Measurements from ENCODE around the gene FANCM. TPM values are rescaled to one million over a fixed set of nuclear protein-coding genes. Genes with fewer than 3 reads are reported as not detected.

The FANCM gene
- total and polyA plus RNA-seq, 2 donors (not counting 3 experiments of a cell fraction or from before 2014, with no cell fraction given), result 2.2 to 13.7 TPM

DNA sequence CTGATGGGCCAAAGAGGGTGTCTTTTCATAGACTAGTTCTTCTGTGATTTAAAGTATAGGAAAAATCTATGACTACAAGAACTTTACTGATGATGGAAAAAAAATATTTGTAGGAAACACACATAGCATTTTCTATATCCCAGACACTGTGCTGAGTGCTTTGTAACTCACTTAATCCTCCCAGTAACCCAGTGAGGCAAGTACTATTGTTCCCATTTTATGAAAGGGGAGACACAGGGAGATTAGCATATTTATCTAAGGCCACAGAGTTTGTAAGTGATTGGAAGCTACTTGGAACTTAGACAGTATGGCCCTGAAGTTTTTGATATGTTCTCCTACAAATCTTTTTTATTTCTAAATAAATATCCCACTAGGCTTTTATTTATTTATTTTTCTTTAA lies 31.9 kb upstream of the FANCM start:
- peaks cover 8 to 20% of the 10 kb centered on the region in 2 experiments for H3K36me3 ChIP-seq (ENCODE audit: control insufficient read depth in 2 of 2, extremely low read depth in 1 of 2, insufficient read depth in 2 of 2, low read length in 2 of 2)
- no peaks in the 10 kb centered on the region for H4K20me1 ChIP-seq (replicated peaks; ENCODE audit: control insufficient read depth, extremely low read depth, insufficient read depth, low read length)
- CTCF ChIA-PET, result no interaction called here
- H3K4me1 ChIP-seq (ENCODE audit: control insufficient read depth, extremely low read depth, insufficient read depth, low read length), result no peaks in the 10 kb centered on the region
- H3K79me2 ChIP-seq (ENCODE audit: control insufficient read depth, insufficient read depth, low read length), result peaks cover 14% of the 10 kb centered on the region
- intact Hi-C loops (cut with micrococcal nuclease), result no loop called here
- H3K4me3 ChIP-seq (replicated peaks in 1 of 3; ENCODE audit: insufficient read depth in 1 of 3, low read depth in 1 of 3, low read length in 3 of 3), result no peak overlapping the region
- DNase-seq (ENCODE audit: low read depth, low spot score) (no peak), FAIRE-seq (no peak)
- no peak for TF ChIP-seq FOS (IDR thresholded peaks at IDR 0.05; ENCODE audit: borderline replicate concordance, insufficient read depth, low read length)
- TF ChIP-seq, protein P1, sequence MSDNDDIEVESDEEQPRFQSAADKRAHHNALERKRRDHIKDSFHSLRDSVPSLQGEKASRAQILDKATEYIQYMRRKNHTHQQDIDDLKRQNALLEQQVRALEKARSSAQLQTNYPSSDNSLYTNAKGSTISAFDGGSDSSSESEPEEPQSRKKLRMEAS (IDR thresholded peaks at IDR 0.05; ENCODE audit: insufficient read depth, insufficient read length), result no peak
- H3K9ac ChIP-seq (replicated peaks; ENCODE audit: extremely low read depth, insufficient read depth, low read length), result no peak overlapping the region
- no peak overlapping the region for H3K27ac ChIP-seq (ENCODE audit: insufficient read depth, low read depth, low read length)
- no peaks in the 10 kb centered on the region for H3K9me1 ChIP-seq (replicated peaks; ENCODE audit: control insufficient read depth, extremely low read depth, insufficient read depth, low read length)
- H3K27me3 ChIP-seq (ENCODE audit: control insufficient read depth in 2 of 2, insufficient read depth in 2 of 2, low read length in 2 of 2), result no peaks in the 10 kb centered on the region
- H2AFZ ChIP-seq (ENCODE audit: low read depth, low read length), result no peak overlapping the region
- dilution Hi-C loops (cut with MboI; ENCODE audit: extremely low pct_ligation_motif_present, low sequenced_read_pairs), result no loop called here
- no peak overlapping the region for H3K4me2 ChIP-seq (ENCODE audit: insufficient read depth, low read length)
- POLR2A ChIA-PET, result no interaction called here
- BruUV-seq (replicated peaks), result no TSS peak
- H3K9me3 ChIP-seq (replicated peaks; ENCODE audit: control insufficient read depth, insufficient read depth, low read length), result no peaks in the 10 kb centered on the region

DNA sequence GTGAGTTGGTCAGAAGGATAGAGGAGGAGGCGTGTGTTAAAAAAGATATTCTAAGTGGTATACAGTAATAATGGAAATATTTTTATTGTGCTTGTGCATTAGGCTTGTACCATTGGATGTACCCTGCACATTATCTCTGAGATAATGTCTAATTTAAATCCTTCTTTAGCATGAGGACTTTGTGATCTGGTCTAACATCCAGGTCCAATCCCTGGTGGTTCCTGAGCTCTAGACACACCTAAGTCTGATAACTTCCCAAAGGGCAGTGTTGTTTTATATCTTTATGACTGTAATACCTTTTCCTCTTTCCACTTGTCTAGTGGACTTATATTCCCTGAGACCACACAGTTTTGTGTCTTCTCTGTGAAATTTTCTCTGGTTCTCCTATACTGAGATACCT lies 31.2 kb upstream of the FANCM start:
- Histone ChIP-seq H3K79me2 (ENCODE audit: control insufficient read depth, insufficient read depth, low read length) (peaks cover 13% of the 10 kb centered on the region), H2AFZ (ENCODE audit: low read depth, low read length) (no peak overlapping the region), H3K27ac (ENCODE audit: insufficient read depth, low read depth, low read length) (no peak overlapping the region), H3K36me3 (ENCODE audit: control insufficient read depth in 2 of 2, extremely low read depth in 1 of 2, insufficient read depth in 2 of 2, low read length in 2 of 2) (peaks cover 9 to 22% of the 10 kb centered on the region in 2 experiments), H3K9ac (replicated peaks; ENCODE audit: extremely low read depth, insufficient read depth, low read length) (no peak overlapping the region), H3K4me2 (ENCODE audit: insufficient read depth, low read length) (no peak overlapping the region), H3K9me1 (replicated peaks; ENCODE audit: control insufficient read depth, extremely low read depth, insufficient read depth, low read length) (no peaks in the 10 kb centered on the region), H3K27me3 (ENCODE audit: control insufficient read depth in 2 of 2, insufficient read depth in 2 of 2, low read length in 2 of 2) (no peaks in the 10 kb centered on the region), H3K4me1 (ENCODE audit: control insufficient read depth, extremely low read depth, insufficient read depth, low read length) (no peaks in the 10 kb centered on the region), H3K9me3 (replicated peaks; ENCODE audit: control insufficient read depth, insufficient read depth, low read length) (no peaks in the 10 kb centered on the region), H3K4me3 (replicated peaks in 1 of 3; ENCODE audit: insufficient read depth in 1 of 3, low read depth in 1 of 3, low read length in 3 of 3) (no peak overlapping the region), H4K20me1 (replicated peaks; ENCODE audit: control insufficient read depth, extremely low read depth, insufficient read depth, low read length) (no peaks in the 10 kb centered on the region)
- BruUV-seq (replicated peaks), result no TSS peak
- FAIRE-seq, result no peak
- ChIA-PET CTCF (no interaction called here), POLR2A (no interaction called here)
- no peak for TF ChIP-seq JUN (IDR thresholded peaks at IDR 0.05; ENCODE audit: borderline replicate concordance, insufficient read depth, insufficient read length, low read depth)
- no peak for TF ChIP-seq MYC (IDR thresholded peaks at IDR 0.05; ENCODE audit: low read depth, low read length)
- TF ChIP-seq FOS (IDR thresholded peaks at IDR 0.05; ENCODE audit: borderline replicate concordance, insufficient read depth, low read length), result no peak
- TF ChIP-seq EZH2 (IDR thresholded peaks at IDR 0.05; ENCODE audit: borderline replicate concordance, low read depth, low read length, severe bottlenecking), result no peak
- TF ChIP-seq, protein P1 (IDR thresholded peaks at IDR 0.05; ENCODE audit: insufficient read depth, insufficient read length), result no peak
- TF ChIP-seq, protein P2, sequence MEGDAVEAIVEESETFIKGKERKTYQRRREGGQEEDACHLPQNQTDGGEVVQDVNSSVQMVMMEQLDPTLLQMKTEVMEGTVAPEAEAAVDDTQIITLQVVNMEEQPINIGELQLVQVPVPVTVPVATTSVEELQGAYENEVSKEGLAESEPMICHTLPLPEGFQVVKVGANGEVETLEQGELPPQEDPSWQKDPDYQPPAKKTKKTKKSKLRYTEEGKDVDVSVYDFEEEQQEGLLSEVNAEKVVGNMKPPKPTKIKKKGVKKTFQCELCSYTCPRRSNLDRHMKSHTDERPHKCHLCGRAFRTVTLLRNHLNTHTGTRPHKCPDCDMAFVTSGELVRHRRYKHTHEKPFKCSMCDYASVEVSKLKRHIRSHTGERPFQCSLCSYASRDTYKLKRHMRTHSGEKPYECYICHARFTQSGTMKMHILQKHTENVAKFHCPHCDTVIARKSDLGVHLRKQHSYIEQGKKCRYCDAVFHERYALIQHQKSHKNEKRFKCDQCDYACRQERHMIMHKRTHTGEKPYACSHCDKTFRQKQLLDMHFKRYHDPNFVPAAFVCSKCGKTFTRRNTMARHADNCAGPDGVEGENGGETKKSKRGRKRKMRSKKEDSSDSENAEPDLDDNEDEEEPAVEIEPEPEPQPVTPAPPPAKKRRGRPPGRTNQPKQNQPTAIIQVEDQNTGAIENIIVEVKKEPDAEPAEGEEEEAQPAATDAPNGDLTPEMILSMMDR (IDR thresholded peaks at IDR 0.05; ENCODE audit: extremely low read depth in 1 of 2, insufficient read depth in 1 of 2, low read depth in 1 of 2, low read length in 2 of 2), result no peak
- no peak for TF ChIP-seq POLR2A (IDR thresholded peaks at IDR 0.05; ENCODE audit: low read depth, low read length)
- dilution Hi-C loops (cut with MboI; ENCODE audit: extremely low pct_ligation_motif_present, low sequenced_read_pairs), result no loop called here
- intact Hi-C loops (cut with micrococcal nuclease), result no loop called here
- no peak for DNase-seq (ENCODE audit: low read depth, low spot score)
